PC-3 (cell line): Measurements from ENCODE around the gene TMEM171. TPM values are rescaled to one million over a fixed set of nuclear protein-coding genes. Genes with fewer than 3 reads are reported as not detected.

ENCODE experiments used
- ATAC-seq: fragments of 200-7000 bp; cut with Tn5 transposase; 2 replicates; pipeline ENCODE4 v1.9.1; 2020; ENCODE audit warnings: mild to moderate bottlenecking, moderate library complexity
- BruUV-seq: library from RNA; stranded (reverse); fragments of 400-500 nt; replicated peaks from 2 replicates; lab custom pipeline; 2021; lab: Mats Ljungman, UMichigan
- CTCF ChIA-PET: fragments of 300-600 bp; sonication (Branson Sonifier 250); formaldehyde crosslinking; loops from one replicate; lab custom pipeline; 2022; ENCODE audit warnings: antibody characterized with exemption; lab: Charles Lee
- POLR2A ChIA-PET: fragments of 300-600 bp; sonication (Branson Sonifier 250); formaldehyde crosslinking; loops from one replicate; lab custom pipeline; 2022; ENCODE audit warnings: antibody characterized with exemption; ENCODE audit not compliant: unreplicated experiment; lab: Charles Lee
- DNase-seq: peaks from one replicate; pipeline ENCODE4 v3.0.0-alpha.2; 2015
- H2AFZ ChIP-seq: fragments of 300-600 bp; sonication (generic); 2 replicates; pipeline ENCODE4 v1.6.0; 2016; ENCODE audit warnings: antibody characterized with exemption, low read length
- H3F3A ChIP-seq: fragments of 300-600 bp; sonication (generic); one replicate; pipeline ENCODE4 v1.6.0; 2017; ENCODE audit warnings: antibody characterized with exemption, low read length, control low read depth, mild to moderate bottlenecking; ENCODE audit not compliant: unreplicated experiment
- H3K27ac ChIP-seq: fragments of 300-600 bp; sonication (generic); 2 replicates; pipeline ENCODE4 v1.5.1; 2016; ENCODE audit warnings: mild to moderate bottlenecking, low read length
- H3K27me3 ChIP-seq: fragments of 300-600 bp; sonication (generic); 2 replicates; pipeline ENCODE4 v1.6.1; 2016; ENCODE audit warnings: low read length, mixed read lengths
- H3K36me3 ChIP-seq: fragments of 300-600 bp; sonication (generic); 2 replicates; pipeline ENCODE4 v1.6.1; 2016; ENCODE audit warnings: low read depth, mixed run types, low read length, mixed read lengths
- H3K4me1 ChIP-seq: fragments of 300-600 bp; sonication (generic); 2 replicates; pipeline ENCODE4 v1.5.1; 2016; ENCODE audit warnings: low read length; ENCODE audit not compliant: insufficient read depth
- H3K4me2 ChIP-seq: fragments of 300-600 bp; sonication (generic); 2 replicates; pipeline ENCODE4 v1.6.0; 2016; ENCODE audit warnings: low read length
- H3K4me3 ChIP-seq: fragments of 300-600 bp; sonication (generic); 2 replicates; pipeline ENCODE4 v1.5.1; 2016; ENCODE audit warnings: mild to moderate bottlenecking, low read length, mixed read lengths
- H3K79me2 ChIP-seq: fragments of 300-600 bp; sonication (generic); 2 replicates; pipeline ENCODE4 v1.6.1; 2017; ENCODE audit warnings: low read length, mixed read lengths
- H3K9ac ChIP-seq: fragments of 300-600 bp; sonication (generic); 2 replicates; pipeline ENCODE4 v1.6.0; 2016; ENCODE audit warnings: mild to moderate bottlenecking, low read length
- H3K9me2 ChIP-seq: fragments of 300-600 bp; sonication (generic); replicated peaks from 2 replicates; pipeline ENCODE4 v1.6.1; 2016; ENCODE audit warnings: mixed run types, low read length, mixed read lengths
- H3K9me3 ChIP-seq: fragments of 300-600 bp; sonication (generic); 2 replicates; pipeline ENCODE4 v1.6.1; 2016; ENCODE audit warnings: low read length, mixed read lengths
- H4K20me1 ChIP-seq: fragments of 300-600 bp; sonication (generic); 2 replicates; pipeline ENCODE4 v1.6.1; 2016; ENCODE audit warnings: low read length, mixed read lengths
- EZH2 ChIP-seq: fragments of 300-600 bp; sonication (generic); IDR thresholded peaks from one replicate; pipeline ENCODE4 v1.6.1; 2017; ENCODE audit warnings: antibody characterized with exemption, mild to moderate bottlenecking, low read length; ENCODE audit not compliant: unreplicated experiment
- EZH2phosphoT487 ChIP-seq: fragments of 300-600 bp; sonication (generic); IDR thresholded peaks from 2 replicates; pipeline ENCODE4 v1.6.1; 2018; ENCODE audit warnings: mild to moderate bottlenecking, antibody characterized with exemption, low read length, borderline replicate concordance
- intact Hi-C: fragments of 100-400 bp; cut with micrococcal nuclease; formaldehyde crosslinking; loops from 2 replicates; pipeline ENCODE4 v1.9.0; 2023
- total RNA-seq: library from RNA; depleted of rRNA; stranded (reverse); fragments of >200 nt; gene quantifications from 2 replicates; pipeline ENCODE4 v1.2.3, GENCODE V29; 2014
- TF ChIP-seq, protein P1 (sequence below): fragments of 300-600 bp; sonication (generic); conservative IDR thresholded peaks from 2 replicates; pipeline ENCODE4 v1.5.1; 2017; ENCODE audit warnings: antibody characterized with exemption, low read depth, mild to moderate bottlenecking, low read length

Gene TMEM171
- total RNA-seq, 1 experiment from 2014 or later = 1.8 TPM

DNA sequence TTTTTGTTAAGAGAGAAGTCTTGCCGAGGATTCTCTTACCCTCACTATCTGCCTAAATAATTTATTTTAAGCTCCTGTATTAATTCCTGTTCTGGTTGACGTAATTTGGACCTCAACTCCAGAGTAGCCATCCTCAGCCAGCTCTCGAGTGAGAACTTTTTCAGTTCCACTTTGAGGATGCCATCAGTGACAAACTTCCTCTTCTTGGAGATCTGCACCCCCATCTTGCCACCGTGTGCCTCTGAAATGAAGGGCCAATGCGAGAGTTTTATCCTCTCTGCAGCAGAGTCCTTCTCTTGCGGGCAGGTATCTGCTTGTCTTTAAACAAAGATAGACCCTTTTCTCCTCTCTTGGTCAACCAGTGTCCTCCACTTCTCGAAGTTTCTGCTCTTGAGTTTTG, 33.1 kb downstream of the TMEM171 start:
- Histone ChIP-seq H3K27ac (no peak overlapping the region), H4K20me1 (no peaks in the 10 kb centered on the region), H3K27me3 (no peaks in the 10 kb centered on the region), H3K4me2 (no peak overlapping the region), H3K9ac (no peak overlapping the region), H3F3A (no peaks in the 10 kb centered on the region), H3K9me3 (no peaks in the 10 kb centered on the region), H3K36me3 (no peaks in the 10 kb centered on the region), H3K4me1 (no peaks in the 10 kb centered on the region), H2AFZ (no peak overlapping the region), H3K9me2 (no peaks in the 10 kb centered on the region), H3K79me2 (no peaks in the 10 kb centered on the region), H3K4me3 (no peak overlapping the region)
- CTCF ChIA-PET = no interaction called here
- no TSS peak for BruUV-seq
- intact Hi-C loops = no loop called here
- no peak for DNase-seq
- no peak for ATAC-seq
- POLR2A ChIA-PET = no interaction called here
- TF ChIP-seq EZH2phosphoT487 (no peak), EZH2 (no peak)
- TF ChIP-seq, protein P1, sequence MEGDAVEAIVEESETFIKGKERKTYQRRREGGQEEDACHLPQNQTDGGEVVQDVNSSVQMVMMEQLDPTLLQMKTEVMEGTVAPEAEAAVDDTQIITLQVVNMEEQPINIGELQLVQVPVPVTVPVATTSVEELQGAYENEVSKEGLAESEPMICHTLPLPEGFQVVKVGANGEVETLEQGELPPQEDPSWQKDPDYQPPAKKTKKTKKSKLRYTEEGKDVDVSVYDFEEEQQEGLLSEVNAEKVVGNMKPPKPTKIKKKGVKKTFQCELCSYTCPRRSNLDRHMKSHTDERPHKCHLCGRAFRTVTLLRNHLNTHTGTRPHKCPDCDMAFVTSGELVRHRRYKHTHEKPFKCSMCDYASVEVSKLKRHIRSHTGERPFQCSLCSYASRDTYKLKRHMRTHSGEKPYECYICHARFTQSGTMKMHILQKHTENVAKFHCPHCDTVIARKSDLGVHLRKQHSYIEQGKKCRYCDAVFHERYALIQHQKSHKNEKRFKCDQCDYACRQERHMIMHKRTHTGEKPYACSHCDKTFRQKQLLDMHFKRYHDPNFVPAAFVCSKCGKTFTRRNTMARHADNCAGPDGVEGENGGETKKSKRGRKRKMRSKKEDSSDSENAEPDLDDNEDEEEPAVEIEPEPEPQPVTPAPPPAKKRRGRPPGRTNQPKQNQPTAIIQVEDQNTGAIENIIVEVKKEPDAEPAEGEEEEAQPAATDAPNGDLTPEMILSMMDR = no peak

DNA sequence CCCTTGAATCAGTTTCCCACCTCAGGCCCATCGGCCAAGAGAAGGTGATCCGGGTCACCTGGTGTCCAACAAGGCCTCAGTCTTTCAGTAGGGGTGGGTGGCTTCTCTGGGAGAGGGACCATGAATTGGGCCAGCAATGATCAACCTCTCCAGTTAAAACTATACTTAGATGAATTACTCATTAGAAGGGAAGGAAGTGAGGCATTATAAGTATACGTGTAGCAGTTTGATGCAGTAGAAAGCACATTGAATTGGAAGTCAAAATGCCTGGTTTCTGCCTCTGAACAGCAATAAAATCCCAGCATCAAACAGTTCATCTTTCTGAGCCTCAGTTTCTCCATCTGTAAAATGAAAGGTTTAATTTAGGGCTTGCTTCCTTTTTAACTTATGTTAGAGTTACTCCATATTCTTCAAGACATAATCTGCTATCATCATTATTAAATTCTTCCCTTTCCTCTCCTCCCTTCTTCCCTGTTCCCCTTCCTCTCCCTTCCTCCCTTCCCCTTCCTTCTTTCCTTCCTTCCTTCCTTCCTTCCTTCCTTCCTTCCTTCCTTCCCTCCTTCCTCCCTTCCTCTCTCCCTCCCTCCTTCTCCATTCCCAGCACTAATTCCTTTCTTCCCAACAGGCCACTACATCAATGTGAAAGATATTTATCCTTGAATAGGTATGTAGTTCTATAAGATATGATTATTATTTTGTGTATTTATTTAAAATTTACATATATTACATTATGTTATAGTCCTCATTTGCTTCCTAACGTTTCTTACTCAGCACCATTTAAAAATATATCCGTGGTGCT, 34.0 kb downstream of the TMEM171 start:
- ATAC-seq = no peak
- TF ChIP-seq EZH2 (no peak), EZH2phosphoT487 (no peak)
- TF ChIP-seq, protein P1 = no peak

More for the DNA sequence above, 34.0 kb downstream of the TMEM171 start:
- H3K27ac ChIP-seq = no peak overlapping the region
- H3K79me2 ChIP-seq = no peaks in the 10 kb centered on the region
- ChIA-PET CTCF (no interaction called here), POLR2A (interaction anchor here (0.5 kb wide), 1 partner anchor 345 kb away, joined by 9 read pairs; no protein-coding TSS in a partner anchor)
- no peaks in the 10 kb centered on the region for H3K4me1 ChIP-seq
- H3K9me3 ChIP-seq = no peaks in the 10 kb centered on the region
- no peaks in the 10 kb centered on the region for H3K27me3 ChIP-seq
- DNase-seq = no peak
- intact Hi-C loops = no loop called here
- H2AFZ ChIP-seq = no peak overlapping the region
- H3K4me2 ChIP-seq = no peak overlapping the region
- no peaks in the 10 kb centered on the region for H3K36me3 ChIP-seq
- no peak overlapping the region for H3K4me3 ChIP-seq
- H4K20me1 ChIP-seq = no peaks in the 10 kb centered on the region
- H3F3A ChIP-seq = no peaks in the 10 kb centered on the region
- H3K9ac ChIP-seq = no peak overlapping the region
- no TSS peak for BruUV-seq
- no peaks in the 10 kb centered on the region for H3K9me2 ChIP-seq
